HG03108 (cell line): ENCODE data around the gene TRIM26.
"Not testable (repeated sequence)": the region's sequence is repeated elsewhere in the genome, so short reads cannot be mapped to it uniquely, and the experiment has no call there.

Source experiments
- ATAC-seq: cut with Tn5 transposase; IDR thresholded peaks from one replicate; pipeline ENCODE4 v1.9.1; 2021; ENCODE audit warnings: moderate library complexity; ENCODE audit not compliant: unreplicated experiment

TRIM26 gene

GRCh38 chr6:30171677-30172471 lies 41.3 kb downstream of the TRIM26 start:
- no peak for ATAC-seq

GRCh38 chr6:30169658-30170614 lies 43.3 kb downstream of the TRIM26 start:
- ATAC-seq: no peak

GRCh38 chr6:30168741-30169140 lies 44.5 kb downstream of the TRIM26 start:
- ATAC-seq: no peak

GRCh38 chr6:30167101-30167500 lies 46.1 kb downstream of the TRIM26 start:
- no peak for ATAC-seq

GRCh38 chr6:30165238-30165637 lies 48.0 kb downstream of the TRIM26 start:
- ATAC-seq: not testable (repeated sequence)

- no peak for ATAC-seq
Observed at GRCh38 chr6:30164714-30165113, 48.5 kb downstream of the TRIM26 start.

GRCh38 chr6:30163918-30164654 lies 49.1 kb downstream of the TRIM26 start:
- ATAC-seq: no peak

- ATAC-seq: no peak
Observed at GRCh38 chr6:30163090-30163917, 49.9 kb downstream of the TRIM26 start, which contains the start of gene TRIM15. Gene TRIM15 (plus strand): TSS chr6:30163546. CDS start chr6:30163685, 139 bp downstream.

GRCh38 chr6:30162265-30163089 lies 50.7 kb downstream of the TRIM26 start:
- no peak for ATAC-seq

- ATAC-seq: no peak
Observed at GRCh38 chr6:30160785-30161531, 52.2 kb downstream of the TRIM26 start, which contains the start of gene TRIM10. Gene TRIM10 (minus strand): TSS chr6:30161211. CDS start chr6:30160858, 353 bp downstream.

GRCh38 chr6:30160008-30160784 lies 53.0 kb downstream of the TRIM26 start:
- no peak for ATAC-seq

GRCh38 chr6:30158475-30159040 lies 54.6 kb downstream of the TRIM26 start:
- ATAC-seq: no peak

- ATAC-seq: no peak
Observed at GRCh38 chr6:30157999-30158398, 55.2 kb downstream of the TRIM26 start.

GRCh38 chr6:30157581-30157980 lies 55.6 kb downstream of the TRIM26 start:
- no peak for ATAC-seq

- no peak for ATAC-seq
Observed at GRCh38 chr6:30156774-30157173, 56.4 kb downstream of the TRIM26 start.

GRCh38 chr6:30156262-30156599 lies 57.0 kb downstream of the TRIM26 start:
- ATAC-seq: no peak

GRCh38 chr6:30155520-30156261 lies 57.5 kb downstream of the TRIM26 start:
- no peak for ATAC-seq
